Tibial nerve (tissue), 4 donors: Measurements from ENCODE around the gene SLC39A11.

Experiments used
- EP300 ChIP-seq, 2 donors: sonication (generic); formaldehyde crosslinking; IDR thresholded peaks; one replicate each; pipeline ENCODE4 v1.6.1; 2017; ENCODE audit warnings: antibody characterized with exemption in 2 of 2, mild to moderate bottlenecking in 1 of 2
- TF ChIP-seq, protein P1 (sequence below), 5 experiments: fragments of 200-600 bp in 3 of 5; fragments of 450-650 bp in 2 of 5; sonication (generic) in 3 of 5; IDR thresholded peaks; one replicate each; pipeline ENCODE4 v1.5.1; 2016 to 2019; ENCODE audit warnings: antibody characterized with exemption in 5 of 5, mild to moderate bottlenecking in 3 of 5, moderate library complexity in 2 of 5

DNA sequence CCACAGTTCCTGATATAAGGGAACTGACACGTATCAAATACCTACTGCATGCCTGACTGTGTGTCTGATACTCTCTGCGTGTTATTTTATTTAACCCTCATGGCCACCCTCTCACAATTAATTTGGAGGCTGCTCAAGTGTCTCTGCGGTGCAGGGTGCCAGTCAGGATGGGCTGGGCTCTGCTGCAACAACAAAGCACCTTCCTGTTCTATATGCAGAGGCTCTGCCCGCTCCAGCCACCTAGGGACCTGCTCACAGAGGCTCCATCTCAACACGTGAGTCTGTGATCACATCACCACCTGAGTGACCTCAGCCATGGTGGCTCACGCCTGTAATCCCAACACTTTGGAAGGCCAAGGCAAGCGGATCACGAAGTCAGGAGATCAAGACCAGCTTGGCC lies 87.1 kb downstream of the SLC39A11 start:
- TF ChIP-seq, protein P1, sequence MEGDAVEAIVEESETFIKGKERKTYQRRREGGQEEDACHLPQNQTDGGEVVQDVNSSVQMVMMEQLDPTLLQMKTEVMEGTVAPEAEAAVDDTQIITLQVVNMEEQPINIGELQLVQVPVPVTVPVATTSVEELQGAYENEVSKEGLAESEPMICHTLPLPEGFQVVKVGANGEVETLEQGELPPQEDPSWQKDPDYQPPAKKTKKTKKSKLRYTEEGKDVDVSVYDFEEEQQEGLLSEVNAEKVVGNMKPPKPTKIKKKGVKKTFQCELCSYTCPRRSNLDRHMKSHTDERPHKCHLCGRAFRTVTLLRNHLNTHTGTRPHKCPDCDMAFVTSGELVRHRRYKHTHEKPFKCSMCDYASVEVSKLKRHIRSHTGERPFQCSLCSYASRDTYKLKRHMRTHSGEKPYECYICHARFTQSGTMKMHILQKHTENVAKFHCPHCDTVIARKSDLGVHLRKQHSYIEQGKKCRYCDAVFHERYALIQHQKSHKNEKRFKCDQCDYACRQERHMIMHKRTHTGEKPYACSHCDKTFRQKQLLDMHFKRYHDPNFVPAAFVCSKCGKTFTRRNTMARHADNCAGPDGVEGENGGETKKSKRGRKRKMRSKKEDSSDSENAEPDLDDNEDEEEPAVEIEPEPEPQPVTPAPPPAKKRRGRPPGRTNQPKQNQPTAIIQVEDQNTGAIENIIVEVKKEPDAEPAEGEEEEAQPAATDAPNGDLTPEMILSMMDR (IDR thresholded peaks at IDR 0.05) = no peak
- no peak for TF ChIP-seq EP300 (IDR thresholded peaks at IDR 0.05)
